K562 (cell line): ENCODE data around the gene TENM3. TPM values are rescaled to one million over a fixed set of nuclear protein-coding genes. Genes with fewer than 3 reads are reported as not detected.

ENCODE experiments used
- ATAC-seq: fragments of 200-7000 bp; cut with Tn5 transposase; 3 replicates; pipeline ENCODE4 v1.9.1; 2020; ENCODE audit warnings: moderate library complexity
- BruUV-seq: library from RNA; stranded (reverse); fragments of 400-500 nt; replicated peaks from 2 replicates; lab custom pipeline; 2021; lab: Mats Ljungman, UMichigan
- CTCF ChIA-PET: fragments of 300-600 bp; formaldehyde crosslinking; extraction: SDS; loops from one replicate; lab custom pipeline; 2021; ENCODE audit warnings: low intra/inter-chr PET ratio; lab: Yijun Ruan, JAX
- POLR2A ChIA-PET: fragments of 300-600, 350-650 bp; sonication (Branson Sonifier 250); formaldehyde crosslinking; extraction: SDS; loops from one replicate; lab custom pipeline; 2021; ENCODE audit warnings: antibody characterized with exemption, inconsistent platforms; lab: Yijun Ruan, JAX
- DNase-seq, 4 experiments: peaks; one replicate each; pipeline versions ENCODE4 v3.0.0 to v3.0.0-alpha.2; 2011 to 2018; ENCODE audit warnings: low spot score in 3 of 4, mixed read lengths in 3 of 4; ENCODE audit errors: extremely low read depth in 1 of 4
- FAIRE-seq: peaks from 2 replicates; lab custom pipeline; 2011; peaks lifted over from hg19 to GRCh38; lab: Jason Lieb, UNC
- H2AFZ ChIP-seq: 2 replicates; pipeline ENCODE4 v1.6.0; 2011; ENCODE audit warnings: low read depth, low read length, control low read depth, inconsistent platforms
- H3K27ac ChIP-seq: fragments of 200-600 bp; 3 replicates; pipeline ENCODE4 v1.8.0; 2011; ENCODE audit warnings: low read depth, mild to moderate bottlenecking, control low read depth, inconsistent platforms, low read length, moderate library complexity, mixed read lengths; ENCODE audit errors: extremely low read depth
- H3K27me3 ChIP-seq, 2 experiments: fragments of 300-600 bp in 1 of 2; 2 replicates in 1 of 2; 3 replicates in 1 of 2; pipeline versions ENCODE4 v1.6.0 to v1.8.0; 2011; ENCODE audit warnings: inconsistent platforms in 2 of 2, low read length in 2 of 2, mild to moderate bottlenecking in 1 of 2, mixed read lengths in 1 of 2, moderate library complexity in 1 of 2; ENCODE audit not compliant: control insufficient read depth in 2 of 2, insufficient read depth in 2 of 2
- H3K36me3 ChIP-seq: fragments of 300-600 bp; 3 replicates; pipeline ENCODE4 v1.8.0; 2011; ENCODE audit warnings: mild to moderate bottlenecking, low read length, inconsistent platforms; ENCODE audit not compliant: control insufficient read depth, insufficient read depth
- H3K4me1 ChIP-seq, 2 experiments: fragments of 200-600 bp in 1 of 2; replicated peaks in 1 of 2; 2 replicates in 1 of 2; 3 replicates in 1 of 2; pipeline versions ENCODE4 v1.5.1 to v1.8.0; 2011; ENCODE audit warnings: inconsistent platforms in 2 of 2, low read length in 2 of 2, mild to moderate bottlenecking in 1 of 2, mixed read lengths in 1 of 2, moderate library complexity in 1 of 2; ENCODE audit not compliant: control insufficient read depth in 2 of 2, insufficient read depth in 2 of 2
- H3K4me2 ChIP-seq: 2 replicates; pipeline ENCODE4 v1.6.1; 2011; ENCODE audit warnings: low read length, control low read depth, inconsistent platforms, mixed read lengths; ENCODE audit not compliant: insufficient read depth
- H3K4me3 ChIP-seq: fragments of 200-600 bp; sonication (generic), shearing (Covaris generic); 2 replicates; pipeline ENCODE4 v1.5.1; 2016; ENCODE audit warnings: control low read depth, inconsistent platforms
- H3K79me2 ChIP-seq: fragments of 200-600 bp; 3 replicates; pipeline ENCODE4 v1.8.0; 2011; ENCODE audit warnings: low read length, inconsistent platforms; ENCODE audit not compliant: control insufficient read depth, insufficient read depth
- H3K9ac ChIP-seq, 2 experiments: 2 replicates each; pipeline versions ENCODE4 v1.6.0 to v1.6.1; 2011; ENCODE audit warnings: low read depth in 2 of 2, low read length in 2 of 2, control low read depth in 1 of 2, inconsistent platforms in 1 of 2, mild to moderate bottlenecking in 1 of 2, mixed read lengths in 1 of 2; ENCODE audit not compliant: insufficient read depth in 1 of 2
- H3K9me1 ChIP-seq: one replicate; pipeline ENCODE4 v1.6.0; 2011; ENCODE audit warnings: inconsistent platforms, mild to moderate bottlenecking, low read length, moderate library complexity; ENCODE audit not compliant: control insufficient read depth, insufficient read depth
- H3K9me3 ChIP-seq: replicated peaks from 2 replicates; pipeline ENCODE4 v1.5.1; 2011; ENCODE audit warnings: low read depth, low read length, inconsistent platforms; ENCODE audit not compliant: control insufficient read depth, insufficient read depth
- H4K20me1 ChIP-seq: replicated peaks from 2 replicates; pipeline ENCODE4 v1.6.1; 2011; ENCODE audit warnings: low read length, inconsistent platforms, mixed read lengths; ENCODE audit not compliant: control insufficient read depth, insufficient read depth
- BCL6 ChIP-seq: fragments of 250-450 bp; sonication (Bioruptor Pico); IDR thresholded peaks from 2 replicates; pipeline ENCODE4 v1.4.0; 2020
- CXXC5 ChIP-seq: fragments of 250-450 bp; sonication (Bioruptor Pico); IDR thresholded peaks from 2 replicates; pipeline ENCODE4 v1.8.0; 2022; ENCODE audit warnings: inconsistent platforms, mild to moderate bottlenecking, moderate library complexity
- FOSL1 ChIP-seq: fragments of 200-800 bp; sonication (Bioruptor generic); conservative IDR thresholded peaks from 2 replicates; pipeline ENCODE4 v1.6.1; 2016; ENCODE audit warnings: missing genetic modification characterization, missing compliant biosample characterization
- POLR2AphosphoS5 ChIP-seq: IDR thresholded peaks from 2 replicates; pipeline ENCODE4 v1.6.1; 2011; ENCODE audit warnings: mild to moderate bottlenecking, low read depth, low read length, moderate library complexity; ENCODE audit not compliant: control insufficient read depth, insufficient read depth
- RHOXF2B ChIP-seq: fragments of 250-450 bp; sonication (Bioruptor Pico); conservative IDR thresholded peaks from 2 replicates; pipeline ENCODE4 v1.5.1; 2021
- SAFB2 ChIP-seq: fragments of 200-400 bp; formaldehyde crosslinking; IDR thresholded peaks from 2 replicates; pipeline ENCODE4 v1.6.1; 2018; ENCODE audit warnings: borderline replicate concordance, low read length, low read depth, moderate library complexity; ENCODE audit not compliant: severe bottlenecking
- TEAD2 ChIP-seq: fragments of 450-650 bp; IDR thresholded peaks from 2 replicates; pipeline ENCODE4 v1.6.1; 2016; ENCODE audit warnings: missing genetic modification characterization, control low read depth, missing compliant biosample characterization
- WGBS: fragments of 100-300 bp; shearing (Covaris generic); methylation state at CpG from one replicate; pipeline ENCODE4 v1.1.6; 2016; ENCODE audit warnings: low coverage, mixed read lengths; ENCODE audit not compliant: insufficient coverage; ENCODE audit errors: missing lambda C conversion rate; 5-methylcytosine and 5-hydroxymethylcytosine counted together
- in situ Hi-C: fragments of 300-500 bp; cut with MboI; formaldehyde crosslinking; loops from 4 replicates; pipeline ENCODE4 v1.15.0; 2018; ENCODE audit warnings: inconsistent platforms, mixed read lengths
- intact Hi-C: fragments of 100-400 bp; cut with micrococcal nuclease; formaldehyde crosslinking; loops from 2 replicates; pipeline ENCODE4 v1.14.2; 2022
- polyA plus RNA-seq, 8 experiments: library from polyadenylated mRNA; depleted of rRNA in 4 of 8; stranded (reverse) in 5 of 8; unstranded in 3 of 8; fragments of >200 nt; fragmentation: Nextera tagmentation in 2 of 8; fragmentation: Illumina TruSeq in 1 of 8; extraction: Ambion mirVana in 2 of 8; extraction: Trizol in 1 of 8; gene quantifications; 2 replicates each; pipeline versions ENCODE4 v1.2.1 to v1.2.3, GENCODE V29; 2011 to 2014; ENCODE audit warnings: inconsistent platforms in 1 of 8, missing spikeins in 1 of 8
- total RNA-seq, 7 experiments: library from RNA; depleted of rRNA in 6 of 7; stranded (reverse); fragments of >200 nt in 6 of 7; fragmentation: Illumina TruSeq in 2 of 7; extraction: Trizol in 2 of 7; gene quantifications; 2 replicates each; pipeline versions ENCODE4 v1.2.1 to v1.2.3, GENCODE V29; 2011 to 2021; ENCODE audit warnings: low replicate concordance in 1 of 7
- TF ChIP-seq, protein P1 (sequence below): fragments of 250-450 bp; sonication (Bioruptor Pico); IDR thresholded peaks from 2 replicates; pipeline ENCODE4 v1.6.1; 2021; ENCODE audit warnings: mild to moderate bottlenecking
- TF ChIP-seq, protein P2 (sequence below): fragments of 250-450 bp; sonication (Bioruptor Pico); IDR thresholded peaks from 2 replicates; pipeline ENCODE4 v1.5.0; 2021; ENCODE audit warnings: mild to moderate bottlenecking, moderate library complexity

Gene TENM3
- total and polyA plus RNA-seq, 9 of the 15 experiments (the other 6 are each of a cell fraction or from before 2014, with no cell fraction given) = 0.01 to 0.02 TPM; not detected in 7

GRCh38 chr4:182288534-182288933 lies 45.3 kb downstream of the TENM3 start:
- ATAC-seq (no peak), FAIRE-seq (no peak), DNase-seq (no peak)
- in situ Hi-C loops (no loop called here), intact Hi-C loops (no loop called here)
- Histone ChIP-seq H4K20me1 (no peaks in the 10 kb centered on the region), H3K79me2 (no peaks in the 10 kb centered on the region), H3K4me1 (no peaks in the 10 kb centered on the region), H3K9me1 (no peaks in the 10 kb centered on the region), H3K36me3 (no peaks in the 10 kb centered on the region), H3K4me2 (no peak overlapping the region), H3K9me3 (no peaks in the 10 kb centered on the region), H3K27me3 (peaks cover 0 to 11% of the 10 kb centered on the region in 2 experiments; a peak in 2 of 5 replicates), H2AFZ (no peak overlapping the region), H3K9ac (no peak overlapping the region), H3K4me3 (no peak overlapping the region), H3K27ac (no peak overlapping the region)
- no TSS peak for BruUV-seq
- 0% methylated on average over 7 of the region's 7 CpGs for WGBS
- TF ChIP-seq, protein P1, sequence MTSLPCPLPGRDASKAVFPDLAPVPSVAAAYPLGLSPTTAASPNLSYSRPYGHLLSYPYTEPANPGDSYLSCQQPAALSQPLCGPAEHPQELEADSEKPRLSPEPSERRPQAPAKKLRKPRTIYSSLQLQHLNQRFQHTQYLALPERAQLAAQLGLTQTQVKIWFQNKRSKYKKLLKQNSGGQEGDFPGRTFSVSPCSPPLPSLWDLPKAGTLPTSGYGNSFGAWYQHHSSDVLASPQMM = no peak
- TF ChIP-seq TEAD2 (tag) (no peak), BCL6 (CRISPR knock-in tag) (no peak), POLR2AphosphoS5 (no peak), CXXC5 (CRISPR knock-in tag) (no peak), RHOXF2B (CRISPR knock-in tag) (no peak), SAFB2 (no peak), FOSL1 (tag) (no peak)
- TF ChIP-seq, protein P2, sequence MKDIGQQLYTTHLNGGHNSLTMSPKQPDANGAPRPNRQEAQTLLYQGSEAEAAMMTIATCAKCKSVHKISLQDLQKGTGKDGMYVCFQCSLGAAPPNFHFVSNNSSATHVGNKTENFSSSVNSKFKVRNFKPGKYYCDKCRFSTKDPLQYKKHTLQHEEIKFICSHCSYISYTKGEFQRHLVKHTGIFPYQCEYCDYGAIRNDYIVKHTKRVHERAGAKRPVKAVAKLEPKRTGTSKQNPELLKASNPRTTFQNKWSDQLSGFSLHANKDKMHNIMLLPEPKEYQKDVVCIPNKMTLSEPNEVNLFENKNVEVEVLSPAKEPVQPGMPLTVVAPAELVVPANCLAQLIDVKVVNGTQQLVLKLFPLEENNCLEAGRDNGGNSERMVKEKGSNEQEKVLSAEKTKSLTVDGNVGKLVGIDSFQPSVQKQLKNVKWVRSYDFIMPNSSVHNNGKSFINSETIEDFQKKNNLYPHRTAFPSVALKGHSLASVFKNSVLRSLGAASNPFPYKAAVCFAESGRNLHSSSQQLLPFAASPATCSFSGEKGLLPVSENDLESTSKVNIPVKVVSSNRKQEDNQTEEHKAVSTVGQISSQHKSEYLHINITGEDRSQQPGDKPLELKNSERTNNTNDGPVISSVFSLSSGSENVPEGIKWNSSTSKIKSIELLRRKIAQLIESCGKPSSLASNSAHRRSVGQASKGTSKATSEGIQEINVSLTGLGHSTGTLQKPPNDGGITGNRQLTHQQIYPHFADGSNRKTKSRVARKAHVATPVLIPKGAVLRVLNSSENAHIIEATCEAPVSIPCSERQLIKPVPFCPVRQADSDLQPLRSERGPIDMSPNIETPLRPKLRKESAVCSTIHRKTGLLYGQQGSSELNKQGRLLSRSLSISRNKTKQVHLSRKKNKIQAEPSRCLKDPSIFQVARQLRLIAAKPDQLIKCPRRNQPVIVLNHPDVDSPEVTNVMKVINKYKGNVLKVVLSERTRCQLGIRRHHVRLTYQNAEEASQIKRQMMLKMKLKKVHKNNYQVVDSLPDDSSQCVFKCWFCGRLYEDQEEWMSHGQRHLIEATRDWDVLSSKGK (CRISPR knock-in tag) = no peak
- ChIA-PET CTCF (interaction anchor here (0.6 kb wide), 1 partner anchor 13 kb away, joined by 3 read pairs; no protein-coding TSS in a partner anchor), POLR2A (no interaction called here)
